Measurements from ENCODE around the gene ANGPTL3. TPM values are rescaled to one million over a fixed set of nuclear protein-coding genes. Genes with fewer than 3 reads are reported as not detected.

Gene ANGPTL3
- total RNA-seq, 1 donor from 2014 or later: not detected

GRCh38 chr1:62573675-62574074, 23.6 kb upstream of the ANGPTL3 start:
- intact Hi-C loops (cut with micrococcal nuclease): no loop called here
- H3K4me3 Mint-ChIP-seq: no peak overlapping the region
- ChIA-PET CTCF (no interaction called here), POLR2A (no interaction called here)
- H3K9me3 Mint-ChIP-seq: peaks cover 4% of the 10 kb centered on the region
- no peaks in the 10 kb centered on the region for H3K27me3 Mint-ChIP-seq
- ATAC-seq (ENCODE audit: low read depth) (no peak), DNase-seq (no peak)
- TF ChIP-seq, protein P1, sequence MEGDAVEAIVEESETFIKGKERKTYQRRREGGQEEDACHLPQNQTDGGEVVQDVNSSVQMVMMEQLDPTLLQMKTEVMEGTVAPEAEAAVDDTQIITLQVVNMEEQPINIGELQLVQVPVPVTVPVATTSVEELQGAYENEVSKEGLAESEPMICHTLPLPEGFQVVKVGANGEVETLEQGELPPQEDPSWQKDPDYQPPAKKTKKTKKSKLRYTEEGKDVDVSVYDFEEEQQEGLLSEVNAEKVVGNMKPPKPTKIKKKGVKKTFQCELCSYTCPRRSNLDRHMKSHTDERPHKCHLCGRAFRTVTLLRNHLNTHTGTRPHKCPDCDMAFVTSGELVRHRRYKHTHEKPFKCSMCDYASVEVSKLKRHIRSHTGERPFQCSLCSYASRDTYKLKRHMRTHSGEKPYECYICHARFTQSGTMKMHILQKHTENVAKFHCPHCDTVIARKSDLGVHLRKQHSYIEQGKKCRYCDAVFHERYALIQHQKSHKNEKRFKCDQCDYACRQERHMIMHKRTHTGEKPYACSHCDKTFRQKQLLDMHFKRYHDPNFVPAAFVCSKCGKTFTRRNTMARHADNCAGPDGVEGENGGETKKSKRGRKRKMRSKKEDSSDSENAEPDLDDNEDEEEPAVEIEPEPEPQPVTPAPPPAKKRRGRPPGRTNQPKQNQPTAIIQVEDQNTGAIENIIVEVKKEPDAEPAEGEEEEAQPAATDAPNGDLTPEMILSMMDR (IDR thresholded peaks at IDR 0.05): no peak
- no peak overlapping the region for H3K27ac Mint-ChIP-seq
- H3K4me1 Mint-ChIP-seq: no peaks in the 10 kb centered on the region
- peaks cover 26% of the 10 kb centered on the region for H3K36me3 Mint-ChIP-seq (ENCODE audit: low read depth)

DNA sequence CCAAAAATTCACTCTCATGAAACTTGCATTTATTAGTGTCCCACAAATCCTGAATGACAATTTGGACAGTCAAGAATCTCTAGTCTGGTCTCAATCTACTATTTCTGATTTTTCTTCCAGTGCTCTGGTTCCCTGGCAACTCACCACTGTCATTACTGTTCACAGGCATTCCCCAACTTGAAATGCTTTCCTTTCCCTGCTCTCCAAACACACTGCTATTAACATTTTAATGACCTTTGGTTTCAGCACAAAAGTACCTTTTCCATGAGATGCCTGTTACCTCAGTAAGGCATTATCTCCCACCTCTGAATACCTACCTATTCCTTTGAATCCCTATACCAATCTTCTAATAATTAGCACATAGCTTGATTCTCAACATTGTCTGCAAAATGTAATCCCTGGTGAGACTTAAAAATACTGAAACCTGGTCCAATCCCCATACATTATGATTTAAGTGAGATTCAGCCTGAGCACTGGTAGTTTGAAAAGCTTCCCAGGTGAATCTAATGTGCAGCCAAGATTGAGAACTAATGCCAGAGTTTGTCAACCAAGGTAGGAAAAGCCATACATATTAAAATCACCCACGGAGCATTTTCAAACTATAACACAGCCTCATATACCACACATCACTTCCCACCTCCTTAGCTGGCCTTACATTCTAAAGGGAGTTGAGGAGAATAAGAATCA, 11.7 kb upstream of the ANGPTL3 start:
- Mint-ChIP-seq H3K9me3 (no peaks in the 10 kb centered on the region), H3K4me3 (no peak overlapping the region), H3K4me1 (no peaks in the 10 kb centered on the region), H3K27me3 (no peaks in the 10 kb centered on the region), H3K27ac (no peak overlapping the region), H3K36me3 (ENCODE audit: low read depth) (peaks cover 17% of the 10 kb centered on the region)
- TF ChIP-seq, protein P1 (IDR thresholded peaks at IDR 0.05): no peak
- ChIA-PET CTCF (no interaction called here), POLR2A (interaction anchor here (0.6 kb wide), 1 partner anchor 24 kb away, joined by 3 read pairs; no protein-coding TSS in a partner anchor)
- intact Hi-C loops (cut with micrococcal nuclease): no loop called here
- no peak for ATAC-seq (ENCODE audit: low read depth)
- DNase-seq: no peak

- no peak overlapping the region for H3K4me3 Mint-ChIP-seq
- H3K9me3 Mint-ChIP-seq: peaks cover 4% of the 10 kb centered on the region
- ChIA-PET POLR2A (no interaction called here), CTCF (no interaction called here)
- H3K27ac Mint-ChIP-seq: no peak overlapping the region
- H3K27me3 Mint-ChIP-seq: no peaks in the 10 kb centered on the region
- H3K36me3 Mint-ChIP-seq (ENCODE audit: low read depth): peaks cover 11% of the 10 kb centered on the region
- intact Hi-C loops (cut with micrococcal nuclease): no loop called here
- no peak for DNase-seq
- TF ChIP-seq, protein P1 (IDR thresholded peaks at IDR 0.05): no peak
- ATAC-seq (ENCODE audit: low read depth): no peak
- H3K4me1 Mint-ChIP-seq: no peaks in the 10 kb centered on the region
Observed at GRCh38 chr1:62588000-62588399, 9.3 kb upstream of the ANGPTL3 start.

- DNase-seq: no peak
- CTCF ChIA-PET: no interaction called here
Observed at GRCh38 chr1:62589321-62589720, 8.0 kb upstream of the ANGPTL3 start.

DNA sequence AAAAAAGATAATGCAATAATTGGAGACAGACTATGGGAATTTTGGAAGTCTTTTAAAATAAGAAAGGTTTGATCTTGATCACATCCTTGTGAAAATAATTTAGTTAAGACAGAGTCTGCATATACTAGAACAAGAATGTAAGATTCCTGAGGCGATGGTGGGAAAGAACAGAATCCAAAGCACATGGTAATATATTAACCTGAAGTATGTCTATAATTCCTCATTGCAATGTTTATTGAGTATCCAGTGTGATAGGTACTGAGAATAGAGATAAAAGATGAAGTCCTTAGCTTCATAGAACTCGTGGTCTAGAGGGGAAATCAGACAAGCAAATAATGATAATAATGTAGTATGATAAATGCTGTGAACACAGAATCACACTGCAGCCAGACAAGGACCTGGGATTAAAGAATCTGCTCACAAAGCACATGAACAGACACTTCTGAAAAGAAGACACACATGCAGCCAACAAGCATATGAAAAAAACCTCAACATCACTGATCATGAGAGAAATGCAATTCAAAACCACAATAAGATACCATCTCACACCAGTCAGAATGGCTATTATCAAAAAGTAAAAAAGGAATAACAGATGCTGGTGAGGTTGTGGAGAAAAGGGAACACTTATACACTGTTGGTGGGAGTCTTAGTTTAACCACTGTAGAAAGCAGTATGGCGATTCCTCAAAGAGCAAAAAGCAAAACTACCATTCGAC, 6.9 kb upstream of the ANGPTL3 start:
- Mint-ChIP-seq H3K36me3 (ENCODE audit: low read depth) (peaks cover 8% of the 10 kb centered on the region), H3K4me3 (no peak overlapping the region), H3K27ac (no peak overlapping the region), H3K9me3 (peaks cover 4% of the 10 kb centered on the region), H3K4me1 (no peaks in the 10 kb centered on the region), H3K27me3 (no peaks in the 10 kb centered on the region)
- POLR2A ChIA-PET: no interaction called here
- no peak for ATAC-seq (ENCODE audit: low read depth)
- TF ChIP-seq, protein P1 (IDR thresholded peaks at IDR 0.05): no peak
- CTCF ChIA-PET: no interaction called here
- intact Hi-C loops (cut with micrococcal nuclease): no loop called here
- no peak for DNase-seq

More at GRCh38 chr1:62589321-62589720, 8.0 kb upstream of the ANGPTL3 start:
- intact Hi-C loops (cut with micrococcal nuclease): no loop called here
- H3K36me3 Mint-ChIP-seq (ENCODE audit: low read depth): peaks cover 11% of the 10 kb centered on the region
- H3K4me3 Mint-ChIP-seq: no peak overlapping the region
- H3K9me3 Mint-ChIP-seq: peaks cover 4% of the 10 kb centered on the region
- TF ChIP-seq, protein P1 (IDR thresholded peaks at IDR 0.05): no peak
- H3K27ac Mint-ChIP-seq: no peak overlapping the region
- H3K27me3 Mint-ChIP-seq: no peaks in the 10 kb centered on the region
- POLR2A ChIA-PET: interaction anchor here (0.7 kb wide), 1 partner anchor 221 kb away, joined by 6 read pairs; no protein-coding TSS in a partner anchor
- ATAC-seq (ENCODE audit: low read depth): no peak
- H3K4me1 Mint-ChIP-seq: no peaks in the 10 kb centered on the region
